Measurements from ENCODE around the gene EFNA5. TPM values are rescaled to one million over a fixed set of nuclear protein-coding genes. Genes with fewer than 3 reads are reported as not detected.

The EFNA5 gene
- total RNA-seq, 2 donors from 2014 or later, result 6.0 to 13.5 TPM

GRCh38 chr5:107418902-107419301 lies 251.8 kb downstream of the EFNA5 start:
- Histone ChIP-seq H3K27ac (no peak overlapping the region), H3K27me3 (replicated peaks; ENCODE audit: insufficient read depth) (no peaks in the 10 kb centered on the region), H3K9me3 (no peaks in the 10 kb centered on the region), H3K36me3 (no peaks in the 10 kb centered on the region), H3K4me3 (no peak overlapping the region), H3K4me1 (ENCODE audit: control insufficient read depth in 1 of 2, low read depth in 2 of 2) (peaks cover 6 to 18% of the 10 kb centered on the region in 2 donors)
- ATAC-seq (ENCODE audit: insufficient number of reproducible peaks, low FRiP score, low read depth), result no peak
- no peak for DNase-seq (ENCODE audit: low spot score)
- no peak for TF ChIP-seq CTCF (IDR thresholded peaks at IDR 0.05)

- no peak for TF ChIP-seq CTCF (IDR thresholded peaks at IDR 0.05)
- H3K4me3 ChIP-seq, result no peak overlapping the region
- no peaks in the 10 kb centered on the region for H3K27me3 ChIP-seq (replicated peaks; ENCODE audit: insufficient read depth)
- no peak for DNase-seq (ENCODE audit: low spot score)
- no peaks in the 10 kb centered on the region for H3K9me3 ChIP-seq
- ATAC-seq (ENCODE audit: insufficient number of reproducible peaks, low FRiP score, low read depth), result no peak
- no peaks in the 10 kb centered on the region for H3K36me3 ChIP-seq
- no peak overlapping the region for H3K27ac ChIP-seq
- peaks cover 0 to 16% of the 10 kb centered on the region in 2 donors for H3K4me1 ChIP-seq (ENCODE audit: control insufficient read depth in 1 of 2, low read depth in 2 of 2)
Measured at GRCh38 chr5:107418071-107418470, 252.7 kb downstream of the EFNA5 start.

- Histone ChIP-seq H3K9me3 (no peaks in the 10 kb centered on the region), H3K27ac (no peak overlapping the region), H3K4me1 (ENCODE audit: control insufficient read depth in 1 of 2, low read depth in 2 of 2) (peaks cover 0 to 11% of the 10 kb centered on the region in 2 donors), H3K27me3 (replicated peaks; ENCODE audit: insufficient read depth) (no peaks in the 10 kb centered on the region), H3K4me3 (no peak overlapping the region), H3K36me3 (no peaks in the 10 kb centered on the region)
- no peak for TF ChIP-seq CTCF (IDR thresholded peaks at IDR 0.05)
- DNase-seq (ENCODE audit: low spot score), result no peak
- ATAC-seq (ENCODE audit: insufficient number of reproducible peaks, low FRiP score, low read depth), result no peak
Measured at GRCh38 chr5:107415762-107416161, 255.0 kb downstream of the EFNA5 start.

GRCh38 chr5:107414802-107415201 lies 255.9 kb downstream of the EFNA5 start:
- TF ChIP-seq CTCF (IDR thresholded peaks at IDR 0.05), result no peak
- no peak overlapping the region for H3K27ac ChIP-seq
- no peak for DNase-seq (ENCODE audit: low spot score)

GRCh38 chr5:107413754-107414153 lies 257.0 kb downstream of the EFNA5 start:
- Histone ChIP-seq H3K9me3 (no peaks in the 10 kb centered on the region), H3K27ac (no peak overlapping the region), H3K4me3 (no peak overlapping the region), H3K4me1 (ENCODE audit: control insufficient read depth in 1 of 2, low read depth in 2 of 2) (peaks cover 0 to 11% of the 10 kb centered on the region in 2 donors), H3K27me3 (replicated peaks; ENCODE audit: insufficient read depth) (no peaks in the 10 kb centered on the region), H3K36me3 (no peaks in the 10 kb centered on the region)
- no peak for TF ChIP-seq CTCF (IDR thresholded peaks at IDR 0.05)
- DNase-seq (ENCODE audit: low spot score), result no peak
- ATAC-seq (ENCODE audit: insufficient number of reproducible peaks, low FRiP score, low read depth), result no peak

More at GRCh38 chr5:107414802-107415201, 255.9 kb downstream of the EFNA5 start:
- Histone ChIP-seq H3K4me3 (no peak overlapping the region), H3K9me3 (no peaks in the 10 kb centered on the region), H3K4me1 (ENCODE audit: control insufficient read depth in 1 of 2, low read depth in 2 of 2) (peaks cover 0 to 11% of the 10 kb centered on the region in 2 donors), H3K36me3 (no peaks in the 10 kb centered on the region), H3K27me3 (replicated peaks; ENCODE audit: insufficient read depth) (no peaks in the 10 kb centered on the region)
- no peak for ATAC-seq (ENCODE audit: insufficient number of reproducible peaks, low FRiP score, low read depth)
